GM21529 (cell line): ENCODE results near the gene GPC5.
"Not testable (repeated sequence)": the region's sequence is repeated elsewhere in the genome, so short reads cannot be mapped to it uniquely, and the experiment has no call there.

Experiments
- ATAC-seq: cut with Tn5 transposase; IDR thresholded peaks from one replicate; pipeline ENCODE4 v1.9.1; 2021; ENCODE audit not compliant: unreplicated experiment

The GPC5 gene

DNA sequence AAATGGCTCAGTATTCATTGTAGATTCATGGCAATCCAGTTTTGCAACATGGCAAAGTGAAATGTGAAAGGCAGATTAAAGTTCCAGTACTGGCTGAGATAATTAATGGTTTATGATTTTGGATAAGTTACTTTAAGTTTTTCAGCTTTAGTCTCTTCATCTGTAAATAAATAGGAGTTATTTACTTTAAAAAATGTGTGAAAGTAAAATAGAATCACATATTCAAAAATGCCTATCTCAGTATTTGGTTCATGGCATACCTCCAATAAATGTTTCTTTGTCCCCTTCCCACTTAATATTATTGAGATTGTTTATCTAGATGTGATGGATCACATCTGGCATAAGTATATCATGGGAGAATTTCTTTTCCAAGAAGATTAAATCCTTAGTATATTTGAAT lies 426.0 kb downstream of the GPC5 start:
- no peak for ATAC-seq

- no peak for ATAC-seq
These were observed 427.1 kb downstream of the GPC5 start for GRCh38 chr13:91825516-91825915.

GRCh38 chr13:91836553-91836952 lies 438.1 kb downstream of the GPC5 start:
- no peak for ATAC-seq

- ATAC-seq, result no peak
These were observed 447.2 kb downstream of the GPC5 start for GRCh38 chr13:91845612-91846011.

GRCh38 chr13:91863699-91864098 lies 465.3 kb downstream of the GPC5 start:
- no peak for ATAC-seq

- ATAC-seq, result no peak
These were observed 469.9 kb downstream of the GPC5 start for GRCh38 chr13:91868351-91868750.

DNA sequence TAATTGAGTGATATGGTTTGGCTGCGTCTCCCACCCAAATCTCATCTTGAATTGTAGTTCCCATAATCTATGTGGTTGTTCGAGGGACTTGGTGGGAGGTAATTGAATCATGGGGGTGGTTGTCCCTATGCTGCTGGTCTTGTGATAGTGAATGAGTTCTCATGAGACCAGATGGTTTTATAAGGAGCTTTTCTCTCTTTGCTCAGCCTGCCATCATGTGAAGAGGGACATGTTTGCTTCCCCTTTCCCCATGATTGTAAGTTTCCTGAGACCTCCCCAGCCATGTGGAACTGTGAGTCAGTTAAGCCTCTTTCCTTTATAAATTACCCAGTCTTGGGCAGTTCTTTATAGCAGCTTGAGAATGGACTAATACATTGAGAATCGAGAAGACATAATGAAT lies 480.1 kb downstream of the GPC5 start:
- no peak for ATAC-seq

GRCh38 chr13:91879360-91879759 lies 480.9 kb downstream of the GPC5 start:
- no peak for ATAC-seq

- ATAC-seq, result no peak
These were observed 484.5 kb downstream of the GPC5 start for GRCh38 chr13:91882918-91883317.

DNA sequence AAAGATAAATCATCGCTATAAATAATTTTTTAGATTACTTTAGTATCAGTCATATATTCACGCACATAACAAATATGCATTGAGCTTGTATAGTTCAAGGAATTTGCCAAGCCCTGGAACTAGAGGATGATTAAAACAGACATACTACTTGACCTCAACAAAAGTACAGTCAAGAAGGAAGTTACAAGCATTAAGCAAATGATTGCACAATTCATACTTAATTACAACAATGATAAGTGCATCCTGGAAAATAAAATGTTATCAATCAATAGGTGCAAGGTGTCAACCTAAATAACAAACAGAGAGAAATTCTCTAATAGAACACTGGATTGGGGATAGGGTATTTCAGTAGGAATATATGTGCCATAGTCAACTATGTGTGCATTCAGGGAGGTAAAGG lies 491.2 kb downstream of the GPC5 start:
- ATAC-seq, result no peak

DNA sequence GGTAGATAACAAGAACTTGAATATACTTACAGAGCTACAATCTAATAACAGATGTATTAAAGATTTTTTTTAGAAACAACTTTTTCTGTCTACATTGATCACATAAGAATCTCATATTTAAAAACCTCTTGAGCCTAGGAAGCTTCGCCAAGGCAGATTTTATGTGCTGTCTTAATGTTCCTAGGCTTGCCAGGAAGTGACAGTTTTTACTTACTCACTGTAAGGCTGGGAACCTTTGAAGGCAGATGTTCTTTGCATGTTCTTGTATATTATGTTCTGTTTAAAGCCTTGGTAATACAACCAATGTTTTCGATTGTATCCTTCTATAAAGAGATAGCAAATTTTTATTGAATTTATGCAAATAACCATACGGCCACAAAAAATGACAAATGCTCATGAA lies 492.7 kb downstream of the GPC5 start:
- ATAC-seq, result no peak

- no peak for ATAC-seq
These were observed 494.6 kb downstream of the GPC5 start for GRCh38 chr13:91893040-91893439.

DNA sequence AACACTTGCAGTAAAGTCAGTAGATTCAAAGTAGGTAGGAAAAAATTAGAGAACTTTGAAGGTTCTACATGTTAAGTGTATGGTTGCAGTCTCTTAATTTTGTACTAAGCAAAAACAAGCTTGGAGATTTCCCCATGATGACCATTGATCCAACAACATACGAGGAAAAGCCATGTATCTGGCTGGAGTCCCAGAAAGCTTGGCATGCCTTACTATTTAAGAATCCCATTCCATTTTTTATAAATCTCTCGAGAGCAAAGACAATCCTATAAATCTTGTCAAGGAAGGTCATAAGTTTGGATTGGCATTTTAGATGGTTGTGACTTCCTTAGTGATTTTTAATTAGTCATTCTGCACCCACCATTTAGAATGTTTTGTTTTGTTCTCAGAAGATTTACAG lies 495.9 kb downstream of the GPC5 start:
- ATAC-seq, result no peak

DNA sequence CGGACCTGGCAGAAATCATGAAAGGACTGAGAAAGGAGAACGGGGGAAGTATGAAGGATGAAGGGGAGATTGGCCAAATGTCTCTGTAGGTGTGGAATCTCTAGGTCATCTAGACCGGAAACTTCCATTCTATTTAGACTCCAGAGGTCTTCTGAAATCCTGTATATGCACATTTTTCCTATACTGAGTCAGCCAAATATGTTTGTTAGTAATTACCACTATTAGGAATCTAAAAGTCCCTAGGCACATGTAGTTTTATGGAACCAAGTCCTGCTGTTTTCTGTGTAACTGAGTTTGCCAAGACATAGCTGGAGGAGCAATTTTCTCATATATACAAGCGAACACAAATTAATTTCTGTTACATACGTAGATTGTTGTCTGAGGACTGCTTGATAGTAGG lies 498.1 kb downstream of the GPC5 start:
- ATAC-seq, result no peak

- not testable (repeated sequence) for ATAC-seq
These were observed 500.6 kb downstream of the GPC5 start for GRCh38 chr13:91898986-91899385.

DNA sequence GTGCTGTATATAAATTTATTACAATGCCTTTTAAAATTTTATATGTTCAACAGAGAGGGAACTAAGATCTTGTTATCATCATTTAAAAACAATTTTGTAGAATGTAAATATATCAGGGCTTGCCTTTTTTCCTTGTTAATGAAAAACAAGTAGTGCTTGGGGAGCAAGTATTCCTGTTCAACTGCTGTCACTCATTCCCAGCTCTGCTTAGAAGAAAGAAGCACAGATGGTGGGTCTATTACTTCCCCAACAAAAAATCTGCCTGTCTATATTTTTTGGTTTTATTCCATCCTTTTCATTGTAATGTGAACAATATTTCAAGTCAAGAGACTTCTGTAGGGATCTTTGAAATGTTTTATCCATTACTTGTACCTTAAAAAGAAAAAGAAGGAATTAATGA lies 503.9 kb downstream of the GPC5 start:
- no peak for ATAC-seq

DNA sequence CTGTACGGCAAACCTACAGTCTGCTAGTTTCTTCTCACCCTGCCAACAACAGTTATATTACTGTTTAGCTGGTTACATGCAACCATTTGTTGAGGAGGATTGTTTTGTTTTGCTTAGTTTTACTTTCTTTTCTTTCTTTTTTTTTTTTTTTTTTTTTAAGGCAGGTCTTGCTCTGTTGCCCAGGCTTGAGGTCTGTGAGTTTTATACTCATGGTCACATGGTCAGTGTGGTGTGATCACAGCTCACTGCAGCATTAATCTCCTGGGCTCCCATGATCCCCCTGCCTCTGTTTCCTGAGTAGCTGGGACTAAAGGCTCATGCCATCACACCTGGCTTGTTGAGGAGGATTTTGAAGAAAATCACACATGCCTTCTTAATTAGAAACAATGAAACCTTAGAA lies 505.6 kb downstream of the GPC5 start:
- peak; percentile 89 for ATAC-seq

DNA sequence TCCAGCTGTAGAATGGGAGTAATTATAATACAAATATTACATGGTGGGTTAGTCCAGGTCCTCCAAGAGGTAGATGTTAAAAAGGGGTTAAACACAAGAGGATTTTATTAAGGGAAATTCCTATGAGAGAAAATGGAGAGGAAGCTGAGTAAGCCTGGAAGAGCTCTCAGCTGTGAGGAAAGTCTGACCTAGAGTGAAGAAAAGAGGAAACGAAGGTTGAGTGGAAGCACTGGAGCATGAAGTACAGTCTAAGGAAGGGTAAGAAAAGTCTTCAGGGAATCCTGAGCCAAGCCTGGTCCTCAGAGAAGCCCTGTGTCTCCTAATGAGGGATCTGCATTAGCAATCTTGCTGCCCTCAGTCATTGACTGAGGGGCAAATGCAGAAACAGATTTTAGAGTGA lies 506.2 kb downstream of the GPC5 start:
- peak; percentile 74 for ATAC-seq

DNA sequence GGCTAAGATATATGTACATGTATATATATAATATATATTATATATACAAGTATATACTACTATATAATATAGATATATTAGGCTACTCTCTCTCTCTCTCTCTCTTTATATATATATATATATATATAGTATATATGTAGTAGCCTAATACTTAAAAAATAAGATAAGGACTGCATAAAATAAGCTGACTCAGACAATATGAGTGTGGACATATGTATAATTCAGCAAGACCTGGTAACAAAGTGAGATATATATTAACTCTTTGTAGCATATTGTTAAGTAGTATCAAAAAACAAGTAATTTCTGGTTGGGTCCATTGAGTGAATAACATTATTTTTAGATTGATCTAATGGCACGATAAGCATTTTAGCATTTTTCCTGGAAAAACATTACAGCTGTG lies 509.0 kb downstream of the GPC5 start:
- no peak for ATAC-seq

DNA sequence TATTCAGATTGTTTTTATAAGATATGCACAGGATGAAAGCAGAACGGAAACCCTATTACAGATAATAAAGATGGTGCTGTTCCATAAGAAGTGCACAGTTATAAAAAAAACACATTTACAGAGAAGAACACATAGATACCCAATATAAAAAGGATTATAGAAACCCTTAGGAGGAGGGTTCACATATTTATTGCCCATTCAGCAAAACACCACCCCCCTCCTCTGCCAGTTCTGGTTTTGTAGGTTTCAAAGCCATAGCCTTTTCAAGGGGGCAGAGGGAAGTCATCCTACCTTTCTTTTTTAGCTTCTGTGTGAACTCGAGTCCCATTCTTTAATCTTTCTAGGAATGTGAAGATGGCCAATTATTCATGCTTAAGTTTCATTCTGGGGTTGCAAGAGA lies 511.2 kb downstream of the GPC5 start:
- no peak for ATAC-seq

- ATAC-seq, result no peak
These were observed 524.7 kb downstream of the GPC5 start for GRCh38 chr13:91922969-91923592.

DNA sequence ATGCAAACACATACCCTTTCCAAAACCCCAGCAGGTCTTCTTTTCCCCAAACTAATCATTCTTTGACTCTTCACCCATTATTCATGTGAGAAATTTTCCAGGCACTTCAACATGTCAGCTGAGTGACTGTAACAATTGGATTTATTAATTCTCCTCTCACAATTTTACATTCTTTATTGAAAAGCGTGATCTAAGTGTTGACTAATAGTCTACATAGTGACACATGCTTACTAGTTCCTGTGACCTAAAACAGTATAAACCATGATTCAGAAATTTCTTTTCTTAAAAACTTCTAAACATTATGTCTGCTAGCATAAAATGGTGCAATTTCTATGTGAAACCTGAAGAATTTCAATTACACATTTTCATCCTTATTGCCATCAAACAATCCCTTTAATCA lies 532.3 kb downstream of the GPC5 start:
- ATAC-seq, result no peak

DNA sequence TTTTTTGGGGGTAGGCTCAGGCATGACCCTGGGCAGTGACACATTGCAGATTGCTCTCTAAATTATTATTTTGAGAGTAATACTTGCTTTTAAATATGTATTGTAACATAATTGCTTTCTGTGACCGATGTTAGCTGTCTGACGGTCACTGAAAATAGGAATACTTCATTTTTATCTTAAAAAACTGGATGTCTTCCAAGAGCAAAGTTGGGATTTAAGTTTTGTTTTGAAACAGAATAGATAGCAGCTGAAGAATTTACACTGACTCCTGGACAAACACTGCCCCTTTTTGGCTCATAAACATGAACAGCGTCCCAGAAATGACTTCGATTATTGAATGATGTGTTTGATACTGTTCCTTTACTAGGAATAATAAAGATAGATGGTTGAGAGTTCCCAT lies 535.9 kb downstream of the GPC5 start:
- no peak for ATAC-seq
